ENCODE data around the gene FHIT. TPM values are rescaled to one million over a fixed set of nuclear protein-coding genes. Genes with fewer than 3 reads are reported as not detected.

The FHIT gene
- total RNA-seq, 2 donors from 2014 or later: 6.8 to 12.3 TPM

GRCh38 chr3:60086811-60087210, 1164.4 kb downstream of the FHIT start:
- Histone ChIP-seq H3K4me1 (ENCODE audit: control insufficient read depth, insufficient read depth, low read length) (no peaks in the 10 kb centered on the region), H3K36me3 (ENCODE audit: control insufficient read depth, insufficient read depth, low read length) (no peaks in the 10 kb centered on the region), H3K27me3 (ENCODE audit: control insufficient read depth, insufficient read depth, low read length, poor library complexity, severe bottlenecking) (no peaks in the 10 kb centered on the region), H3K4me3 (ENCODE audit: low read length) (no peak overlapping the region), H3K27ac (ENCODE audit: low read depth, low read length) (no peak overlapping the region), H3K9ac (ENCODE audit: extremely low read depth, low read length, poor library complexity, severe bottlenecking) (no peak overlapping the region), H3K9me3 (ENCODE audit: control insufficient read depth, low read length) (no peaks in the 10 kb centered on the region)
- Mint-ChIP-seq H3K4me1 (no peaks in the 10 kb centered on the region), H3K4me3 (no peak overlapping the region), H3K27me3 (ENCODE audit: insufficient read depth) (peaks cover 17% of the 10 kb centered on the region), H3K9me3 (peaks cover 8% of the 10 kb centered on the region), H3K36me3 (ENCODE audit: low read depth) (no peaks in the 10 kb centered on the region), H3K27ac (no peak overlapping the region)
- 92% methylated on average over 2 of the region's 2 CpGs; no CpG with 5 or more reads in 1 of the 2 experiments for WGBS, 2 experiments (ENCODE audit: insufficient coverage in 1 of 2, insufficient read length in 1 of 2)
- no peak for TF ChIP-seq CTCF (conservative IDR thresholded peaks at IDR 0.05)
- no peak for DNase-seq

- Mint-ChIP-seq H3K4me3 (no peak overlapping the region), H3K9me3 (peaks cover 8% of the 10 kb centered on the region), H3K27me3 (ENCODE audit: insufficient read depth) (peaks cover 14% of the 10 kb centered on the region), H3K36me3 (ENCODE audit: low read depth) (no peaks in the 10 kb centered on the region), H3K27ac (no peak overlapping the region), H3K4me1 (no peaks in the 10 kb centered on the region)
- Histone ChIP-seq H3K27ac (ENCODE audit: low read depth, low read length) (no peak overlapping the region), H3K36me3 (ENCODE audit: control insufficient read depth, insufficient read depth, low read length) (no peaks in the 10 kb centered on the region), H3K9me3 (ENCODE audit: control insufficient read depth, low read length) (no peaks in the 10 kb centered on the region), H3K4me1 (ENCODE audit: control insufficient read depth, insufficient read depth, low read length) (no peaks in the 10 kb centered on the region), H3K9ac (ENCODE audit: extremely low read depth, low read length, poor library complexity, severe bottlenecking) (no peak overlapping the region), H3K4me3 (ENCODE audit: low read length) (no peak overlapping the region), H3K27me3 (ENCODE audit: control insufficient read depth, insufficient read depth, low read length, poor library complexity, severe bottlenecking) (no peaks in the 10 kb centered on the region)
- DNase-seq: no peak
- TF ChIP-seq CTCF (conservative IDR thresholded peaks at IDR 0.05): no peak
Measured at GRCh38 chr3:60085649-60086048, 1165.6 kb downstream of the FHIT start.

GRCh38 chr3:60081381-60082095, 1169.7 kb downstream of the FHIT start:
- H3K4me3 Mint-ChIP-seq: no peak overlapping the region
- Histone ChIP-seq H3K9ac (ENCODE audit: extremely low read depth, low read length, poor library complexity, severe bottlenecking) (no peak overlapping the region), H3K4me1 (ENCODE audit: control insufficient read depth, insufficient read depth, low read length) (no peaks in the 10 kb centered on the region), H3K27me3 (ENCODE audit: control insufficient read depth, insufficient read depth, low read length, poor library complexity, severe bottlenecking) (no peaks in the 10 kb centered on the region), H3K36me3 (ENCODE audit: control insufficient read depth, insufficient read depth, low read length) (no peaks in the 10 kb centered on the region), H3K4me3 (ENCODE audit: low read length) (no peak overlapping the region), H3K27ac (ENCODE audit: low read depth, low read length) (no peak overlapping the region), H3K9me3 (ENCODE audit: control insufficient read depth, low read length) (no peaks in the 10 kb centered on the region)
- 97 to 100% methylated on average over 2 to 5 of the region's 5 CpGs for WGBS, 2 experiments (ENCODE audit: insufficient coverage in 1 of 2, insufficient read length in 1 of 2)
- H3K36me3 Mint-ChIP-seq (ENCODE audit: low read depth): no peaks in the 10 kb centered on the region
- DNase-seq: no peak
- TF ChIP-seq CTCF (conservative IDR thresholded peaks at IDR 0.05): no peak
- H3K9me3 Mint-ChIP-seq: peaks cover 11% of the 10 kb centered on the region
- H3K27me3 Mint-ChIP-seq (ENCODE audit: insufficient read depth): peaks cover 10% of the 10 kb centered on the region
- H3K27ac Mint-ChIP-seq: no peak overlapping the region
- H3K4me1 Mint-ChIP-seq: no peaks in the 10 kb centered on the region
